Endothelial cell of umbilical vein (primary cell): ENCODE results near the gene ASPM. TPM values are rescaled to one million over a fixed set of nuclear protein-coding genes. Genes with fewer than 3 reads are reported as not detected.

Source experiments
- BruUV-seq: library from RNA; stranded (reverse); fragments of 400-500 nt; replicated peaks from 2 replicates; lab custom pipeline; 2021; lab: Mats Ljungman, UMichigan
- CTCF ChIA-PET: fragments of 300-600, 350-600 bp; sonication (Branson Sonifier 250); formaldehyde crosslinking; loops from one replicate; lab custom pipeline; 2021; ENCODE audit warnings: antibody characterized with exemption, inconsistent platforms; lab: Charles Lee
- POLR2A ChIA-PET: fragments of 300-600, 350-600 bp; sonication (Branson Sonifier 250); formaldehyde crosslinking; loops from one replicate; lab custom pipeline; 2021; ENCODE audit warnings: antibody characterized with exemption, inconsistent platforms; lab: Charles Lee
- DNase-seq: peaks from one replicate; pipeline ENCODE4 v3.0.0-alpha.2; 2011; ENCODE audit warnings: low read depth, low spot score
- FAIRE-seq: peaks from 2 replicates; lab custom pipeline; 2011; peaks lifted over from hg19 to GRCh38; lab: Jason Lieb, UNC
- H2AFZ ChIP-seq: 2 replicates; pipeline ENCODE4 v1.6.0; 2012; ENCODE audit warnings: low read depth, low read length, control low read depth, inconsistent platforms
- H3K27ac ChIP-seq: 2 replicates; pipeline ENCODE4 v1.5.1; 2011; ENCODE audit warnings: low read depth, mild to moderate bottlenecking, control low read depth, low read length, moderate library complexity; ENCODE audit not compliant: insufficient read depth
- H3K27me3 ChIP-seq, 2 experiments: 2 replicates each; pipeline versions ENCODE4 v1.6.0 to v1.6.1; 2011; ENCODE audit warnings: low read length in 2 of 2, mixed read lengths in 1 of 2; ENCODE audit not compliant: control insufficient read depth in 2 of 2, insufficient read depth in 2 of 2
- H3K36me3 ChIP-seq, 2 experiments: 2 replicates in 1 of 2; 3 replicates in 1 of 2; pipeline ENCODE4 v1.5.1; 2011; ENCODE audit warnings: low read length in 2 of 2, mild to moderate bottlenecking in 1 of 2, moderate library complexity in 1 of 2; ENCODE audit not compliant: control insufficient read depth in 2 of 2, insufficient read depth in 2 of 2; ENCODE audit errors: extremely low read depth in 1 of 2
- H3K4me1 ChIP-seq: 3 replicates; pipeline ENCODE4 v1.5.1; 2011; ENCODE audit warnings: mild to moderate bottlenecking, low read length; ENCODE audit not compliant: control insufficient read depth, insufficient read depth; ENCODE audit errors: extremely low read depth
- H3K4me2 ChIP-seq: 2 replicates; pipeline ENCODE4 v1.6.1; 2011; ENCODE audit warnings: low read length, control low read depth, mixed read lengths; ENCODE audit not compliant: insufficient read depth
- H3K4me3 ChIP-seq, 3 experiments: fragments of 200-600 bp in 1 of 3; sonication (generic), shearing (Covaris generic) in 1 of 3; replicated peaks in 1 of 3; 2 replicates each; pipeline ENCODE4 v1.5.1; 2011 to 2016; ENCODE audit warnings: control low read depth in 3 of 3, low read length in 3 of 3, mild to moderate bottlenecking in 2 of 3, inconsistent platforms in 1 of 3, low read depth in 1 of 3, moderate library complexity in 1 of 3; ENCODE audit not compliant: insufficient read depth in 1 of 3
- H3K79me2 ChIP-seq: 2 replicates; pipeline ENCODE4 v1.6.0; 2012; ENCODE audit warnings: low read length, inconsistent platforms; ENCODE audit not compliant: control insufficient read depth, insufficient read depth
- H3K9ac ChIP-seq: replicated peaks from 2 replicates; pipeline ENCODE3; 2011; ENCODE audit warnings: low read length, control low read depth; ENCODE audit not compliant: insufficient read depth; ENCODE audit errors: extremely low read depth
- H3K9me1 ChIP-seq: replicated peaks from 3 replicates; pipeline ENCODE4 v1.6.0; 2011; ENCODE audit warnings: mild to moderate bottlenecking, low read length; ENCODE audit not compliant: control insufficient read depth, insufficient read depth; ENCODE audit errors: extremely low read depth
- H3K9me3 ChIP-seq: replicated peaks from 2 replicates; pipeline ENCODE4 v1.5.1; 2012; ENCODE audit warnings: low read length, inconsistent platforms; ENCODE audit not compliant: control insufficient read depth, insufficient read depth
- H4K20me1 ChIP-seq: replicated peaks from 2 replicates; pipeline ENCODE3; 2011; ENCODE audit warnings: mild to moderate bottlenecking, low read length; ENCODE audit not compliant: control insufficient read depth, insufficient read depth; ENCODE audit errors: extremely low read depth
- EZH2 ChIP-seq: IDR thresholded peaks from 2 replicates; pipeline ENCODE4 v1.6.1; 2012; ENCODE audit warnings: borderline replicate concordance, low read depth, mild to moderate bottlenecking, moderate library complexity, low read length, inconsistent platforms; ENCODE audit not compliant: severe bottlenecking
- FOS ChIP-seq: IDR thresholded peaks from 2 replicates; pipeline ENCODE4 v1.6.1; 2011; ENCODE audit warnings: mild to moderate bottlenecking, low read length, moderate library complexity, borderline replicate concordance; ENCODE audit not compliant: insufficient read depth
- GATA2 ChIP-seq: IDR thresholded peaks from 2 replicates; pipeline ENCODE4 v1.7.0; 2011; ENCODE audit warnings: low read depth, mild to moderate bottlenecking, moderate library complexity, mixed read lengths, low read length; ENCODE audit not compliant: insufficient read length, insufficient read depth
- JUN ChIP-seq: IDR thresholded peaks from 2 replicates; pipeline ENCODE4 v1.6.1; 2011; ENCODE audit warnings: borderline replicate concordance, low read depth; ENCODE audit not compliant: insufficient read length, insufficient read depth
- MAX ChIP-seq: IDR thresholded peaks from 2 replicates; pipeline ENCODE4 v1.6.1; 2011; ENCODE audit not compliant: insufficient read depth, insufficient read length
- MYC ChIP-seq: IDR thresholded peaks from one replicate; pipeline ENCODE4 v1.6.1; 2011; ENCODE audit warnings: mild to moderate bottlenecking, low read depth, low read length
- POLR2A ChIP-seq: IDR thresholded peaks from 2 replicates; pipeline ENCODE4 v1.6.1; 2012; ENCODE audit warnings: low read depth, mild to moderate bottlenecking, control low read depth, low read length
- POLR2AphosphoS5 ChIP-seq: IDR thresholded peaks from 2 replicates; pipeline ENCODE4 v1.6.1; 2012; ENCODE audit warnings: low read depth, mild to moderate bottlenecking, control low read depth, low read length, moderate library complexity; ENCODE audit not compliant: insufficient read depth
- dilution Hi-C: fragments of 300-500 bp; cut with MboI; formaldehyde crosslinking; loops from one replicate; pipeline ENCODE4 v1.15.0; 2019; ENCODE audit warnings: low sequenced_read_pairs; ENCODE audit not compliant: extremely low pct_ligation_motif_present
- intact Hi-C: fragments of 100-400 bp; cut with micrococcal nuclease; formaldehyde crosslinking; loops from one replicate; pipeline ENCODE4 v1.10.0; 2022
- polyA plus RNA-seq, 4 experiments: library from polyadenylated mRNA; depleted of rRNA in 3 of 4; stranded (reverse) in 3 of 4; unstranded in 1 of 4; fragments of >200 nt; gene quantifications; 2 replicates each; pipeline versions ENCODE4 v1.2.1 to v1.2.3, GENCODE V29; 2011 to 2012; ENCODE audit warnings: missing spikeins in 1 of 4
- total RNA-seq: library from RNA; stranded (reverse); gene quantifications from 2 replicates; pipeline ENCODE4 v1.2.3, GENCODE V29; 2021
- TF ChIP-seq, protein P1 (sequence below), 2 donors: IDR thresholded peaks; 1 replicate in 1 of 2; 2 replicates in 1 of 2; pipeline ENCODE4 v1.5.1; 2011; ENCODE audit warnings: low read length in 2 of 2, mild to moderate bottlenecking in 2 of 2, moderate library complexity in 2 of 2, control low read depth in 1 of 2, inconsistent platforms in 1 of 2, low read depth in 1 of 2; ENCODE audit not compliant: insufficient read depth in 1 of 2; ENCODE audit errors: extremely low read depth in 1 of 2

Gene ASPM
- total and polyA plus RNA-seq, 2 donors (not counting 3 experiments of a cell fraction or from before 2014, with no cell fraction given): 5.3 to 55.1 TPM

DNA sequence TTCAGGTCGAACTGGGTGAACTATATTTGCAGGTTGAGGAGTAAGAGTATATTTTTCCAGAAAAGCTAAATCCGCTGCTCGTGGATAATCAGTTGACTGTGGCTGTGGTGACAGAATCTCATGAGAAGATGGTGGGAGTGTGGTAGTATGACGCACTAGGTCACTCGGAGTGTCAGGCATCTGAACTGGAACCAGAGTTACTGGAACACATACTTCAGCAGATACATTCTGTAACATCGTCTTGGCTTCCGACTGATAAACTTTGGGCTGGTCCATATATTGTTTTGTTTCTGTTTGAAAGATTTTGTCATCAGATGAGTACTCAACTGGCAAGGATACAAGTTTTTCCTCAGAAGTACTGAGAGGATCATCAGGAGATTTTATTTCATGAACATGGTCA is 13.0 kb upstream of the ASPM start:
- FAIRE-seq (no peak), DNase-seq (no peak)
- Histone ChIP-seq H3K27me3 (no peaks in the 10 kb centered on the region), H3K9me3 (no peaks in the 10 kb centered on the region), H3K4me1 (no peaks in the 10 kb centered on the region), H3K4me2 (no peak overlapping the region), H3K27ac (no peak overlapping the region), H3K9ac (no peak overlapping the region), H2AFZ (no peak overlapping the region), H3K4me3 (no peak overlapping the region), H3K79me2 (no peaks in the 10 kb centered on the region), H3K36me3 (no peaks in the 10 kb centered on the region), H3K9me1 (no peaks in the 10 kb centered on the region), H4K20me1 (no peaks in the 10 kb centered on the region)
- BruUV-seq: no TSS peak
- CTCF ChIA-PET: no interaction called here
- TF ChIP-seq MAX (no peak), POLR2A (no peak), MYC (no peak), POLR2AphosphoS5 (no peak)
- intact Hi-C loops: loop anchor here (10.0 kb wide), 1 partner anchor 415 kb away; no protein-coding TSS in a partner anchor
- dilution Hi-C loops: no loop called here
- POLR2A ChIA-PET: no interaction called here

DNA sequence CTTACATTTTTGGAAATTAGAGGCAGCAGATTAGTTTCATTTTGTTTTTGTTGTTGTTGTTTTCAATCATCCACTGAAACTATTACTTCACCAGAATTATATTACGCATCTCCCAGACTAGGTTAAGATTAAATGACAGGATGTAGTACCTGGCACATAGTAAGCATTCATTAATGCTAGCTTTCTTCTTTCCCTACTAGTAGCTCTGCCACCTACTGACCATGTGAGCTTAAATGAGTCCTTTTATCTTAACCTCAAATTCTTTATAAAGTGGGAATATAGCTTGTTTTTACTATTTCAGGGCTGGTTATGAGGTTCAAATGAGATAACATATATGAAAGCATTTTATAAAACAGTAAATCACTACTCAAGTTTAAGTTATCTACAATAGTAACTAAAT is 10.2 kb upstream of the ASPM start:
- no peak overlapping the region for H2AFZ ChIP-seq
- H3K36me3 ChIP-seq: no peaks in the 10 kb centered on the region
- H3K79me2 ChIP-seq: no peaks in the 10 kb centered on the region
- no peak overlapping the region for H3K4me2 ChIP-seq
- H3K9me1 ChIP-seq: no peaks in the 10 kb centered on the region
- FAIRE-seq (no peak), DNase-seq (no peak)
- H3K4me1 ChIP-seq: no peaks in the 10 kb centered on the region
- H4K20me1 ChIP-seq: no peaks in the 10 kb centered on the region
- no peak overlapping the region for H3K9ac ChIP-seq
- no peaks in the 10 kb centered on the region for H3K9me3 ChIP-seq
- dilution Hi-C loops: no loop called here
- no TSS peak for BruUV-seq
- intact Hi-C loops: loop anchor here (10.0 kb wide), 1 partner anchor 412 kb away; no protein-coding TSS in a partner anchor
- POLR2A ChIA-PET: no interaction called here
- CTCF ChIA-PET: interaction anchor here (0.9 to 1.5 kb wide), 6 partner anchors 10 to 415 kb away, joined by 3 to 7 read pairs (median 3); no protein-coding TSS in a partner anchor
- H3K27ac ChIP-seq: no peak overlapping the region
- H3K27me3 ChIP-seq: no peaks in the 10 kb centered on the region
- TF ChIP-seq MAX (no peak), POLR2AphosphoS5 (no peak), GATA2 (no peak), EZH2 (no peak), JUN (no peak), MYC (no peak), FOS (no peak), POLR2A (no peak)
- TF ChIP-seq, protein P1, sequence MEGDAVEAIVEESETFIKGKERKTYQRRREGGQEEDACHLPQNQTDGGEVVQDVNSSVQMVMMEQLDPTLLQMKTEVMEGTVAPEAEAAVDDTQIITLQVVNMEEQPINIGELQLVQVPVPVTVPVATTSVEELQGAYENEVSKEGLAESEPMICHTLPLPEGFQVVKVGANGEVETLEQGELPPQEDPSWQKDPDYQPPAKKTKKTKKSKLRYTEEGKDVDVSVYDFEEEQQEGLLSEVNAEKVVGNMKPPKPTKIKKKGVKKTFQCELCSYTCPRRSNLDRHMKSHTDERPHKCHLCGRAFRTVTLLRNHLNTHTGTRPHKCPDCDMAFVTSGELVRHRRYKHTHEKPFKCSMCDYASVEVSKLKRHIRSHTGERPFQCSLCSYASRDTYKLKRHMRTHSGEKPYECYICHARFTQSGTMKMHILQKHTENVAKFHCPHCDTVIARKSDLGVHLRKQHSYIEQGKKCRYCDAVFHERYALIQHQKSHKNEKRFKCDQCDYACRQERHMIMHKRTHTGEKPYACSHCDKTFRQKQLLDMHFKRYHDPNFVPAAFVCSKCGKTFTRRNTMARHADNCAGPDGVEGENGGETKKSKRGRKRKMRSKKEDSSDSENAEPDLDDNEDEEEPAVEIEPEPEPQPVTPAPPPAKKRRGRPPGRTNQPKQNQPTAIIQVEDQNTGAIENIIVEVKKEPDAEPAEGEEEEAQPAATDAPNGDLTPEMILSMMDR (IDR thresholded peaks at IDR 0.05; ENCODE audit: extremely low read depth in 1 of 2, insufficient read depth in 1 of 2, low read depth in 1 of 2, low read length in 2 of 2): no peak
- H3K4me3 ChIP-seq: no peak overlapping the region
